NOMO-1 treated with dmso at 0.1 percent for 144 hours (cell line): ENCODE results near the gene CCDC144A.
"Not testable (repeated sequence)": the region's sequence is repeated elsewhere in the genome, so short reads cannot be mapped to it uniquely, and the experiment has no call there.

Source experiments
- DNase-seq: peaks from one replicate; lab custom pipeline; 2025; ENCODE audit not compliant: unreplicated experiment; lab: John Stamatoyannopoulos, UW

CCDC144A gene

DNA sequence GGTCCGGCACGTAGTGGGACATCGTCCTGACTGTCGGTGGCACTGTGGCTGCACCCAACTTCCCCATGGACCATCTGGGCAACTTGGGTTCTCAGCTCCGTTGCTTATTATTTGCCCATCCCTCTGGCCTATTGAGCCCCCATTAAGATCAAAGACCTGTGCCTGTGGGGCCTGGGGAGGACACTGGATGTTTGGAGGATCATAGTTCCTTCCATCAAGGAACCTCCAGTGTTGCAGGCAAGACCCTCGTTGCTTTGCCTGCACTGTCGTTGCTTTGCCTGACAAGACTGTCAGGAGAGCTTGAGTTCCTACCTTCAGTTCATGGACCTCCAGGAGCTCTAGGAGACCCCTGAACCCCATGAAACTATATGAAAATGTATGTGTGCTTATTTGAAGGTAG, 127.2 kb downstream of the CCDC144A start:
- DNase-seq: no peak

DNA sequence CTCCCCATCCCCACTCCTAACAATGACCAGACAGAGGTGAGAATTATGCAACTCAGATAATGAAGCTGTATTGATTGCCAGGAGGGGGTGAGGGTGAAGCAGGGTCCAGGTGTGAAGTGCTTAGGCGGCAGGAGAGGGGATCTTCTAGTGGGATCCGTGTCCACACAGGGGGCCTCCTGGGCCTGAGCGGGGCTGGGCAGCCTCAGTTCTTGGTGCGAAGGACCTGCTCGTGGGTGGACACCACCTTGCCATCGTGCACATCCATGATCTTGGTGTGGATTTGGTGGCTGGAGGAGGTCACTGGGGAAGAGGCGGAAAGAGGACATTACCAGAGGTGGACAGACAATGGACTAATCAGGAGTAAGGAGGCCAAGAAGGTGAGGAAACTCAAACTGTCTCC, 127.9 kb downstream of the CCDC144A start:
- not testable (repeated sequence) for DNase-seq

DNA sequence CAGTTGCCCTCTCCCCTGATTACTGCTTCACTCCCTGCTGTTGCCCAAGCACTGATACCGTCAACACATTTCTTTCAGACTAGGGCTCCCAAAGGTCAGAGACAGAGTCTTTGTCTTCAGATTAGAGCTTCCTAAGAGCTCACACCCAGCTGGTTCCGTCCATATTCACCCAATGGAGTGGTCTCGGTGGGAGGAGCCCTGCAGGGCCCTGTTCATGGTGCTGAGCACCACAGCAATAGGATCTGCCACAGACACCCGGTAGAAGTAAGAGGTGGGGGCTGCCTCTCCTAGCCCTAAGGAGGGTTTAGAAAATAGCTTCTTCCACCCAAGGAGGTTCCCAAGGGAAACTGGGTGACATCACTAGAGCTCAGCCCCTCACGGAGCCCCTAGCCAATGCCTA, 128.3 kb downstream of the CCDC144A start:
- DNase-seq: no peak

DNA sequence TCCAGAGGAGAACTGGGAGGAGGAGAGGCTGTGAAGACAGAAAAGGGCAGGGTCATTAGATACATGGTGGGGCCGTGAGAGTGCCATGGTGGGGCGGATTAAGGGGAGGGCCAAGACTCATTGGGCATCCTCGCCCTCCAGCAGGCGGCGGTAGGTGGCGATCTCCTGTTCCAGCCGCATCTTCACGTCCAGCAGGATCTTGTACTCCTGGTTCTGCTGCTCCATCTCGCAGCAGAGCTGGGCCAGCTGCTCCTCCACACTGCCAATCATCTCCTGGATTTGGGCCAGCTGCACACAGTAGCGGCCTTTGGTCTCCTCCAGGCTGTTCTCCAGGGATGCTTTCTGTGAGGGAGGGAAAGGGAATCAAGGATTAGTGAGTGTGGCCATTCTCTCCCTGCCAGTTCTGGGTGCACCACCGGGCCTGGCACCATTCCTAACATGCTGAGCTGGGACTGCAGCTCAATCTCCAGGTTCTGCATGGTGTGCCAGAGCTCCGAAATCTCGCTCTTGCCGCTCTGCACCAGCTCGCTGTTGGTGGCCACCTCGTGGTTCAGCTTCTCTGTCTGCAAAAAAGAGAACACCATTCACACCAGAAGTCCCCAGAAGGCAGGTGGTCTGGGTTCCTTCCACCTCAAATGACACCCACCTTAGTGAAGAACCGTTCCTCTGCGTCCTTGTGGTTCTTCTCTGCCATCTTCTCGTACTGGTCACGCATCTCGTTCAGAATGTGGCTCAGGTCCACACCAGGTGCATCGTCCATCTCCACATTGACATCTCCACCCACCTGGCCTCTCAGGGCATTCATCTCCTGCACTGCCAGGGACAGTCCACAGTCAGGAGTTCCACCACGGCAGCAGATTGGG, 129.0 kb downstream of the CCDC144A start:
- DNase-seq: no peak

DNA sequence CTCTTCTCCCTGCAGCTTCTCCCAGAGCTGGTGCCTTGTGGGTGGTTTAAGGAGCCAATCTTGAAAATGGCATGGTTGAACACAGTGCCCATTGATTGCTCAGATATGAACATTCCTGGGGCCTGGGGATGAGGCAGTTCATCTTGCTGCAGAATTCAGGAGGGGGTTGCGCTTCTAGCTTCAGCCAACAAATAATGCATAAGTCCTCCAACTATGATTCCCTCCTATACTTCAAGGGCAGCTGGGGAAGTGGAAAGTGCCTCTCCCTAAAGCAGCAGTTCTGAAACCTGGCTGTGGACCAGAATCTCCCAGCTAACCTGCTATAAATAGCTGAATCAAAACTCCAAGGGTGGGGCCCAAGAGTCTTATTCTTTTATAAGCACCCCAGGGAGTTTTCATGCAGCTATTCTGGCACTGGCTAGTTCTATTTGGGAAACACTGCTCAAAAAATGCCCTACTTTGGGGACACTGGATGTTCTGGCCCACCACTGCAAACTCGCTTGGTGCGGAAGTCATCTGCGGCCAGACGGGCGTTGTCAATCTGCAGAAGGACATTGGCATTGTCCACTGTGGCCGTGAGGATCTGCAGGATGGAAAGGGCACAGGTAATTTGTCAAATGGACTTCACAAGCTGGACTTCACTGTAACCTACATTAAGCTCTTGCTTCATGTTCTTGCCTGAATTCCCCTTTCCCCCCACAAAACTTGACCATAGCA, 130.3 kb downstream of the CCDC144A start:
- DNase-seq: no peak

DNA sequence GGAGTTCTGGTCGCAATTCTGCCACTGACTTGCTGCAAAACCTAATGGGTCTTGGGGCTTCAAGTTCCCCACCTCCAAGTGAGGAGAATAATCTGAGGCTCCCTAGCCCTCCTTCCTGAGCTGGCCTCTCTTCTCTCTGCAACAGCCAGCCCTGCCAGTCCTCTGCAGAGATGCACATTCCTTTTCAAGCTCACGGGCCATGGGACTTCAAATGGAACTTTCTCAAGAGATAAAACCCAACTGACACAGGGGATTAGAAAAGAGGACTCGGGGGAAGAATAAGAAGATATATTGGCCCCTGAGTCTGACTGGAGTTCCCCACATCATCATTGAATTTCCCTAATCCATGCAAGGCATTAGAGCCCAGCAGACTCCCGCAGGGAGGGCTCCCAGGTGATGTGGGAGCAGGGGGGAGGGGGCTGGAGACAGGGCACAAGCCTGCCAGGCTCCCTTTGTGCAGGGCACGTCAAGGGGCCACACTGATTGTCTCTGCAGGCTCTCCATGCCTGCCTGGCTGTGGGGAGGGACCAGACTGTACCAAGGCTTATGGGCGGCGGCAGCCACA, 131.0 kb downstream of the CCDC144A start:
- no peak for DNase-seq

DNA sequence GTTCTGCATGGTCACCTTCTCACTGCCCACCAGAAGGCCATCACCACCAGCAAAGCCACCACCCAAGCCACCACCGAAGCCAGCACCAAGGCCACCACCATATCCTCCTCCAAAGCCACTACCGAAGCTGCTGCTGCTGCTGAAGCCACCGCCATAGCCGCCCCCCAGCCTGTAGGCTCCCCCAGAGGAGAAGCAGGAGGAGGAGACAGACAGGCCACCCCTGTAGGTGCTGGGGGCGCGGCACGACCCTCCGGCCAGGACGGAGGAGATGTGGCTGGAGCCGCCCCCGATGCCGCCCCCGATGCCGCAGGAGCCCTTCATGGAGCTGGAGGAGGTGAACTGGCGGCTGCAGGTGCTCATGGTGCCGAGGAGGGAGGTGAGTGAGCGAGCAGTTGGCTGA, 132.1 kb downstream of the CCDC144A start:
- not testable (repeated sequence) for DNase-seq

DNA sequence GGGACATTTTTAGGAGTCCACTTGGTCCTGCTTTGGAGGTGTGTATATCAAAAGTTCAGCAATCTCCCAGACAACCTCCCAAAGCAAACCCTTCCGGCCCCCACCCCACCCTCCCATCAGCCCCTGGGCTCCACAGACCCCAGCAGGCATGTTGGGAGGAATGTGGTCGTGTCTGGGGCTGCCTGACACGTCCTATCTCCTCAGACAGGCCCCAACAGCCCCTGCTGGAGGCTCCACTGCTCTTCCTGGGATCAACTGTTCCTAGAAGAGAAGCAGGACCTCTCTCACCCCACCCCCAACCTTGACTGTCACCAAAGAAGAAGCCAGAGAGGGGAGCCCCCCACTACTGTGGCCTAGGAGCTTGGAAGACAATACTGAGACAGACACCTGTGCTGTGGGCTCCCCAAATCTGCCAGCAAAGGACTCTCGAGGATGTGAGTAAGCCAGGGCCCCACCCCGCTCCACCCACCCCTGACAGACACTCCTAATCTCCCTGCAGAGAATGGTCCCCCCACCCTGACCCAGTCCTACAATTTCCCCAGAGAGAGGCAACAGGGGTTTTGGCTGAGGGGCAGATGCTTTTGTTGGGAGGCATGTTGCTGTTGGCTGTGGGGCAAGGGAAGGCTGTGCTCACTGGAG, 133.8 kb downstream of the CCDC144A start:
- not testable (repeated sequence) for DNase-seq
